ENCODE results near the gene ZNF280D. TPM values are rescaled to one million over a fixed set of nuclear protein-coding genes. Genes with fewer than 3 reads are reported as not detected.

The ZNF280D gene
- total RNA-seq, 1 donor from 2014 or later, result 12.5 TPM

- Mint-ChIP-seq H3K27me3 (ENCODE audit: low read depth) (no peaks in the 10 kb centered on the region), H3K36me3 (ENCODE audit: low read depth) (no peaks in the 10 kb centered on the region), H3K4me1 (ENCODE audit: low read depth) (peaks cover 20% of the 10 kb centered on the region), H3K9me3 (ENCODE audit: low read depth) (no peaks in the 10 kb centered on the region), H3K4me3 (ENCODE audit: unreplicated experiment) (no peak overlapping the region), H3K27ac (ENCODE audit: unreplicated experiment) (no peak overlapping the region)
- TF ChIP-seq CTCF (IDR thresholded peaks at IDR 0.05), result no peak
- DNase-seq (ENCODE audit: low spot score), result no peak
Observed at GRCh38 chr15:56776839-56777238, 43.5 kb upstream of the ZNF280D start.

GRCh38 chr15:56775641-56776040, 42.3 kb upstream of the ZNF280D start:
- H3K36me3 Mint-ChIP-seq (ENCODE audit: low read depth), result no peaks in the 10 kb centered on the region
- no peak overlapping the region for H3K27ac Mint-ChIP-seq (ENCODE audit: unreplicated experiment)
- no peak overlapping the region for H3K4me3 Mint-ChIP-seq (ENCODE audit: unreplicated experiment)
- peaks cover 20% of the 10 kb centered on the region for H3K4me1 Mint-ChIP-seq (ENCODE audit: low read depth)
- no peak for TF ChIP-seq CTCF (IDR thresholded peaks at IDR 0.05)
- no peaks in the 10 kb centered on the region for H3K9me3 Mint-ChIP-seq (ENCODE audit: low read depth)
- no peak for DNase-seq (ENCODE audit: low spot score)
- no peaks in the 10 kb centered on the region for H3K27me3 Mint-ChIP-seq (ENCODE audit: low read depth)

GRCh38 chr15:56774356-56774755, 41.0 kb upstream of the ZNF280D start:
- no peaks in the 10 kb centered on the region for H3K27me3 Mint-ChIP-seq (ENCODE audit: low read depth)
- peaks cover 20% of the 10 kb centered on the region for H3K4me1 Mint-ChIP-seq (ENCODE audit: low read depth)
- DNase-seq (ENCODE audit: low spot score), result no peak
- TF ChIP-seq CTCF (IDR thresholded peaks at IDR 0.05), result no peak
- no peak overlapping the region for H3K4me3 Mint-ChIP-seq (ENCODE audit: unreplicated experiment)
- H3K36me3 Mint-ChIP-seq (ENCODE audit: low read depth), result no peaks in the 10 kb centered on the region
- no peak overlapping the region for H3K27ac Mint-ChIP-seq (ENCODE audit: unreplicated experiment)
- no peaks in the 10 kb centered on the region for H3K9me3 Mint-ChIP-seq (ENCODE audit: low read depth)

GRCh38 chr15:56772868-56773639, 39.7 kb upstream of the ZNF280D start:
- no peaks in the 10 kb centered on the region for H3K27me3 Mint-ChIP-seq (ENCODE audit: low read depth)
- H3K27ac Mint-ChIP-seq (ENCODE audit: unreplicated experiment), result no peak overlapping the region
- H3K36me3 Mint-ChIP-seq (ENCODE audit: low read depth), result no peaks in the 10 kb centered on the region
- DNase-seq (ENCODE audit: low spot score), result no peak
- no peak overlapping the region for H3K4me3 Mint-ChIP-seq (ENCODE audit: unreplicated experiment)
- peaks cover 20% of the 10 kb centered on the region for H3K4me1 Mint-ChIP-seq (ENCODE audit: low read depth)
- no peak for TF ChIP-seq CTCF (IDR thresholded peaks at IDR 0.05)
- H3K9me3 Mint-ChIP-seq (ENCODE audit: low read depth), result no peaks in the 10 kb centered on the region

GRCh38 chr15:56770173-56770572, 36.9 kb upstream of the ZNF280D start:
- peaks cover 19% of the 10 kb centered on the region for H3K4me1 Mint-ChIP-seq (ENCODE audit: low read depth)
- no peak overlapping the region for H3K27ac Mint-ChIP-seq (ENCODE audit: unreplicated experiment)
- peaks cover 3% of the 10 kb centered on the region for H3K9me3 Mint-ChIP-seq (ENCODE audit: low read depth)
- DNase-seq (ENCODE audit: low spot score), result no peak
- no peaks in the 10 kb centered on the region for H3K36me3 Mint-ChIP-seq (ENCODE audit: low read depth)
- no peaks in the 10 kb centered on the region for H3K27me3 Mint-ChIP-seq (ENCODE audit: low read depth)
- TF ChIP-seq CTCF (IDR thresholded peaks at IDR 0.05), result no peak
- no peak overlapping the region for H3K4me3 Mint-ChIP-seq (ENCODE audit: unreplicated experiment)

Data from chondrocyte (in vitro differentiated cells).